GM18868 (cell line): ENCODE measurements around the gene BGN.
A peak's percentile ranks its signal among the peaks of the same experiment; 100 is the strongest.

ENCODE experiments used
- ATAC-seq: cut with Tn5 transposase; IDR thresholded peaks from one replicate; pipeline ENCODE4 v1.9.1; 2021; ENCODE audit warnings: mild to moderate bottlenecking, moderate library complexity; ENCODE audit not compliant: unreplicated experiment

BGN gene

DNA sequence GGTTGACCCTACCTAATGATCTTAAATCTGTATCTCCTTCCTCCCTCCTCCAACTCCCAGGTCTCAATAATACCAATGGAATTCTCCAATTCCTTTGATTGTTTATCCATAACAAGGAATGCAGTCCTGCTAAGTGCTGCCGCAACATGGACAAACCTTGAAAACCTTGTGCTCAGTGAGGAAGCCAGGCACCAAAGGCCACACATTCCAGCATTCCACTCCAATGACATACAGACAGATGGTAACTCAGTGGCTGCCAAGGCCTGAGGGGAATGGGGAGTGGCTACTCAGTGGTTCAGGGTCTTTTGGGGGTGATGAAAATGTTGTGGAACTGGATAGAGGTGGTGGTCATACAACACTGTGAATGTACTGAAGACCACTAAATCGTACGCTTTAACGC lies 34.8 kb upstream of the BGN start:
- ATAC-seq = no peak

DNA sequence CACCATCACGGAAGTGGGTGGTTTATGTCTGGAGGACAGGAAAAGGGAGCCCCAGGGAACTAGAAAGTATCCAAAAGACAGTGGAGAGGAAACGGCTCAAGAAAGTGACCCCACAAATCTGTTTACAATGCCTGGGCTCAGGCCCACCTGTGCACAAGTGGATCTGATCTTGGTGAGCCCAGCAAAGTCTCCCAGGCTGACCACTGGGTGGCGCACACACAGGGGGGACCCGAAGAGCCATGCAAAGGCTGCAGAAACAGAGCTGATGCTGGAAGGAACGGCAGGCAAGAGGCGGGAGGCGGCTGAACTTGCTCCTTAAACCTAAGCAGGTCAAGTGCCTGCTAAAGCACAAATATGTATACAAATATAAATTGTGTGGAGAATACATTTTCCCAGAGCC lies 34.0 kb upstream of the BGN start:
- ATAC-seq = no peak

DNA sequence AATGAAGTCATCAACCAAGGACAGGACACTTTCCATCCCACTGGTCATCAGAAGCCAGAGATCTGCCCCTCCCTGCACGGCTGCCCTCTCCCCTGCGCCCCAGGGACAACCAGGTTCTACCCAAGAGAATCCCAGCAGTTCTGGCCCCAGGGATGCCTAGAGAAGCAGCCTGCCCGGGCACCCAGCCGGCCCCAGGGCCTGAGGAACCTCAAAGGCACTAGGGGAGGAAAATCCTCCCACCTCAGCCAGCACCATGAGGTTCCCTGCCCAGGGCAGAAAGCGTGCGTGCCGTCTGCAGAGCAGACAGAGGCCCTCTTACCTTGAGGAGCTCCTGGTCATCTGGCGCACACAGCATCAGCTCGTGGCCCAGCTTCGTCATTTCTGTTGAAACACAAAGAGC lies 32.5 kb upstream of the BGN start:
- no peak for ATAC-seq

DNA sequence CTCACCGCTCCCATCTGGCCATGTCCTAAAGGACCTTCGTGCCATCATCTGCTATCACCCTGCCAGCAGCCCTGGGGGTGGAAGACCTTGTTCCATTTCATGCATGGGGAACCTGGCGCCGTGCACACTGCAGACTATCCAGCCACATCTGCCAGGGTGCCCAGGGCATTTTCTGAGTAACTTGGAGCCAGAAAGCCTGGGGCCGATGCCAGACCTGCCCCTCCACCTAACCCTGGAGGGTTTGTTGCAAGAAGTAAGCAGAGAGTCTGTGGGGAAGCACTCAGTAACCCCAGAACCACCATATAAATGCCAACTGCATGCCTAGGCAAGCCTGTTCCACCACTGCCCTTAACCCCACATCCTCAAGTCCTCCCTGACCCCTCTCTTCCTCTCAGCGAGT lies 31.7 kb upstream of the BGN start:
- no peak for ATAC-seq

DNA sequence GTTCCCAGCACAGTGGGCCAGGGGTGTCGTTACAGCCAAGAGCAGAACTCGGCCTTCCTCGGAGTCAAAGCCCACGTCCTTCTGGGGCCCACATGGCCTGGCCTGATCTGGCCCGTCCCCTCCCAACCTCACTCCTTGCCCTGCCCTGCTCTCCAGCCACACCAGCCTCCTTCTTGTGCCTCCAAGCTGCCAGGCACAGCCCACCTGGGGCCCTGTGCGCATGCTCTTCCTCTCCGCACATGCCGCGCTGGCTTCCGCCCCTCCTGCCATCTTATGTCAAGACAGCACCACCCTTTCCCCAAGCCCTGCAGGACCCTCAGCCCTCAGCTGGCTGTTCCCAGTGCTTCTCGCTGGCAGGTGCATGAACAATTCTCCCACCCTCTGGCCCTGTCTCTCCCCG lies 31.2 kb upstream of the BGN start:
- no peak for ATAC-seq

DNA sequence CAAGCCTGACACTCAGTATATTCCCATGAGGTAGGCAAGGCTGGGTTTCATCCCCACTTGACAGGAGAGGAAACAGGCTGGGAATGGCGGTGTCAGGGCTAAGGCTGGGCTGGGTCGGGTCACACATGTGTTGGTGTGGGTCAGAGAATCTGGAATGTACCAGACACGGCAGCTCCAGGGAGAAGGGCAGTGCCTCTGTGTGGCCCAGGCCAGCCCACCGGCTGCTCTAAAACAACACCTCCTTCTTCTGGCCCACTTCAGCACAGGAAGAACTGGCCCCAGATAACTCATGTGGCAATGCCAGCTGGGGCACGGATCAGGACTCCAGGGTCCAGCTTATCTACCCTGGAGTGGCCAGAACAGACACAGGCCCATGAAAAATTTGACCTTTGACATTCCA lies 30.7 kb upstream of the BGN start:
- no peak for ATAC-seq

DNA sequence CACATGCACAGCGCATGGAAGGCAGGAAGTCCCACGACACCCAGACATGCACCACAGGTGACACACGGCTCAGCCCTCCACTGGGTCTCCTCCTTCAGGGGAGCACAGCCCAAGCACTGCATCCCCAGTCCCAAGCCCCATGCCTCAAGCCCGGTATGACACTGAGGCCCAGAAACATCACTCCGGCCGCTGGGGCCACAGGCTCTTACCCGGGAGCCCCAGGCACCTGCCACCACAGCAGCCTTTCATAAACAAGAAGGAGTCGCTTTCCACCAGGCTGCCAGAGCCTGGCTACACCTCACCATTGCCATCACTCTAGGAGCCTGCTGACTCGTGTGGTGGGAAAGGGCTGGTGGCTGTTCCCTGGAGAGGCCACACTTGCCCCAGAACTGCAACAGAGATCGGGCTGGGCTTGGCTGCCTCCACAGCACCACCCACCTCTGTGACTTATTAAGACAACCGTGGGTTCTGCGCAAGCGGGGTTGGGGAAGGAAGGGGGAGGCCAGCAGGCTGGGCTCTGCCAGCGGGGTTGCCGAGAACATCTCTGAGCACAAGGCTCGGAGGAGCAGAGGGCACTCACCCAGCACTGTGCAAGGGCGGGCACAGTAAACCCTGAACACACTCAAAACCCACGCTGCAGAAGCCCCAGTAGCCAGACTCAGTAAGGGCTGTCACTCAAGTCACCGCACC lies 28.9 kb upstream of the BGN start:
- no peak for ATAC-seq

DNA sequence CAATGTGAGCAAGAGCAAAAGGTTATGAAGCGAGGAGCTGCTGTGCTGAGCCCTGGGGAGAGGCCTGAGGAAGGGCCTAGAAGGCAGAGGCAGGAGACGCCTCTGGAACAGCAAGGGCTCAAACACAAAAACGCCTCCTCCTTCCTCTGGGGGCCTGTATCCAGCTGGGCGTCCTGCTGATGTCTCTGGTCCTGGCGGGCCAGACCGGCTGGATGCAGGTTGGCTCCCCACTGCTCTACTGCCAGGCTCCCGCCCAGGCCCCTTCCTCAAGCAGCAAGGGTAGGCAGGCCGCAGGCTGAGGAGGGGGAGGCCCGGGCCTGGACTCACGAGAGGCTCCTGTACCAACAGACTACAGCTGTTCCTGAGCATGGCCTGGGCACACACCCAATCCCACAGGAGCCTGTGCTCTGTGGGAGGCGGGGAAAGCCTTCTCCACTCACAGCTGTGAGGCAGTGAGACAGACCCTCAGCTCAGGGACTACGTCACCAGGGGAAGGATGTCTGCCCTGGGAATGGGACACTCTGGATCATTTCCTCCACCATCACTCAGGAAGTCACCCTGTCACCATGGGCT lies 26.7 kb upstream of the BGN start:
- ATAC-seq = no peak

DNA sequence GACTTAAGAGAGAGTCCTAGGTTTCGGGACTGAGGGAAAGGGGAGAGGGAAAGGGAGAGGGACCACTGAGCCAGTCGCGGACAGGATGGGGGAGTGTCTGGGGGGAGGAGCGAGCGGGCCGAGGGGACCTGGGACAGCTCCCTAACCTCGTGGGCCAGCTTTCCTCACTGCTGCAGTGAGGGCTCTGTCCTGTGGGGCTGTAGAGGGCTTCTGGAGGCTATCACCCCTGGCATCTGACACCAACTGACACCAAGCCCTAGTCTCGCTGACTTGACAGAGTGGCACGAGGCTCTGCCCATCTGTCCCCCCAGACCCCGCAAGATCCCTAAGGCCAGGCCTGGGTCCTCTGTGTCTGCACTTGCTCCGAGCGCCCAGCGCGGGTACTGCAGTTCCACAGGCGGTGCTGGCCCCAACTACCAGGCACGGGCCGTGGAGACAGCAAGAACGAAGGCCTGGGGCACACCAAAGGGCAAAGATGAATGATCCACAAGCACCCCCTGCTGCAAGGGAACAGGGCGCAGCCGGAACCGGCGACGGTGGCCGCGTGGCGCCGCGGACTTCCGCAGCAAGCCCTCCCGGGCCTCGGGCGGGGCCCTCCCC lies 24.9 kb upstream of the BGN start:
- ATAC-seq = peak; percentile 34

DNA sequence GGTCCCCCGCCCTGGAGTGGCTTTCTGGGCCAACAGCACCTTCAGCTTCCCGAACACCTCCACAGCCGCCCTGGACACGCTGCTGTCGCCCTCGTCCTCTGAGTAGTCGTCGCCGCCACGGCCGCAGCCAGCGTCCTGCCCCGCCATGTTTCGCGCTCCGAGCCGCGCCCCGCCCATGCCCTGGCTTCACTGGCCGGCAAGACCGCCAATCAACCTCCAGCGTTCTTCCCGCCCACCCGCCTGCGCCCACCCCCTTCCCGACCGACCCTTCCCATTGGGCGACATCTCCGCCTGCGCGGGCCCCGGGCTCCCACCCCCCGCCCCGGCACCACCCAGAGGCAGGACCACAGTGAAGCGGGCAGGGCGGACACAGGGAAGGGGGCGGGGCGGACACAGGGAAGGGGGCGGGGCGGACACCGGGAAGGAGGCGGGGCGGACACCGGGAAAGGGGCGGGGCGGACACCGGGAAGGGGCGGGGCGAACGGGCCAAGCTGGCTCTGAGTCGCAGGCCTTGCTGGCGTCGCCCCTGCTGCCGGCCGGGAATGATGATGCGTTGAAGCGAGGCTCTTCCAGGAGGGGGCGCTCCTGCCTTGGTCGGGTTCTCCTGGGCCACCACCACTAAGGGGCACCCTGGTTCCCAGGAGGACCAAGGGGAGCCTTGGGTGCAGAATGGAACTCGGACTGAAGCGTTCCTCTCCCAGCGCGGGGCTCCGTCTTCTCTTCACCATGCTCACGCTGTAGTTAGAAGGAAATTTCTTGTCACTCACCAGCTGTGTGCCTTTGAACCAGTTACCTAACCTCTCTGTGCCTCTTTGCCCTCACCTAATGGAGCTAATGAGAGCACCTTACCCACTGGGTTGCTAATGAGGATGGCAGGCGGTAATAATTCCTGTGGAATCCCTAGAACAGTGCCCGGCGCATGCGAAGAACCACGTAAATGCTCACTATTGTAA lies 24.1 kb upstream of the BGN start, which contains the start of gene HAUS7:
TSS of gene HAUS7 (minus strand) at position 166 of the 953 bp plus-strand sequence. CDS start at position 147, 19 bp downstream.
- peak; percentile 82 for ATAC-seq

DNA sequence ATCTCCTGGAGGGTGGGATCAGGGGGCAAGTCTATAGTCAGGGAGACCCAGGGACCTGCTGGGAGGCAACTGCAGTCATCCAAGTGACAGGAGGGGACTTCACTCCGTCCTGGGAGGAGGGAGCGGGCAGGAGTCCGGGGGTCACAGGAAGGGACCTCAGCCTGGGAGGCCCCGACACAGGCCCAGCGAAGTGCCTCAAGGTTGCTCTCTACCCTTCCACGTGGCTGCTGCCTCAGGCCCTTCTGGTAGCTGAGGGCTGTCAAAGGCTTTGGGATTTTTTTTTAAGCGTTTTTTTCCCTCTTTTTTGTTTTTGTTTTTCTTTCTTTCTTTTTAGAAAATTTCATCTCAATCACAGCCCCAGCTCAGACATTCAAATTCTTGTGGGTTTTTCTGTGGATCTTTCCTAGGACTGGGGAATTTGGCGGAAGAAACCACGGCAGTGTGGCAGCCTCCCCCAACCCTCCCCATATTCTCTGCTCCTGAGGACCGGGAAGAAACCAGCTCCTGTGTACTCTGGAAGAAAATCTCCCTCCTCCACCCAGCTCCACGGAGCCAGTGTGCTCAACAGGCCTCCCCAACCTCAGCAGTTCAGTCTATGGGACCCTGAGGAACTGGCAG lies 23.0 kb upstream of the BGN start:
- ATAC-seq = no peak

DNA sequence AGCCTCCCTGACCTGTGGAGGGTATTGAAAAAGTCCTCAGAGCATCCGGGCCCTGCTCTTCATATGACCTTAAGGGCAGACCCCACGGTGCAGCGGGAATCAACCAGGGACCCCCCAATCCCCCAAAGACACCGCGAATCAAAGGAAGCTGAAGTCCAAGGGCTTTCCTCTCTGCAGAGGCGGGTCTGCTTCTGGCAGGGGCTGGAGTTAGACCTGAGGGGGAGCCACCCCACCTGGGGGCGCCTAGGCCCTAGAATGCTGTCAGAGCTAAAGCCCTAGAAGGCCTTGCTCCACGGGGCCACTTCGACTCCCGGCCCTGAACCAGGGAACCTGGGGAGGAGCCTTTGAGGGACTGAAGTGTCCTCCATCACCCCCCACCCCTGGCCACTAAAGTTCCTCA lies 21.7 kb upstream of the BGN start:
- ATAC-seq = no peak

DNA sequence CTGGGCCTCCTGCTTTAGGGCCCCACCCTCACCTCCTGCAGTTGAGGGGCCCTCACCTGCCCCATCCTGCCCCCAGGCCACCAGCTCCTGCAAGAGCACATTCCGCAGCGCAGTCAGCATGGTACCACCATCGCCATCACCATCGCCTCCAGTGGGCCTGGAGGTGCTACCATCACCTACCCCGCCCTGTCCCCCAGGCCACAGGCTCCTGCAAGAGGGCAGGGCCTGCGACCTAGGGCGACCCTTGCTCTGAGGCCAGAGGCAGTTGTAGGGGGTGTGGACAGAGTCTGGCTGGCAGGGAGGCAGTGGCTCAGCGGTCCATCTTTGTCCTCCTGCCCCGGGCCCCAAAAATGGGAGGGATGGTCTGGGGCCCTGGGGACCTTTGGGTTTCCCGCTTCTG lies 20.5 kb upstream of the BGN start:
- no peak for ATAC-seq

DNA sequence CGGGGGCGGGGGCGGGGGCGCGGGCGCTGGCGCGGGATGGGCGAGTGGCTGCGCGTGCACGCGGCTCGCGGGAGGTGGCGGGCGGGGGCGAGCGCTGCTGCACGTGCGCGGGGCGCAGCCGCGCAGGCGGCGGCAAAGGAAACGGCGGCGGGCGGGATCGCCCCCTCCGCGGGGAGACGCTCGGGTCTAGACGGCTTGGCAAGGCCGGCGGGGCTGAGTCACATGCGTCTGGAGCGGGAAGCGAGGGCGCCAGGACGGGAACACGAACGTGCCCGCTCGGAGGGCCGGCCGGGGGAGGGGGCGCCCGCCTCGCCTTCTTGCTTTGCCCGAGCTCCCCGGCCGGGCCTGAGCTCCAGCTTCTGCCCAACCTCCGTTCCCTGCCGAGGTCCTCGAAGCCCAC lies 20.1 kb upstream of the BGN start:
- ATAC-seq = no peak

DNA sequence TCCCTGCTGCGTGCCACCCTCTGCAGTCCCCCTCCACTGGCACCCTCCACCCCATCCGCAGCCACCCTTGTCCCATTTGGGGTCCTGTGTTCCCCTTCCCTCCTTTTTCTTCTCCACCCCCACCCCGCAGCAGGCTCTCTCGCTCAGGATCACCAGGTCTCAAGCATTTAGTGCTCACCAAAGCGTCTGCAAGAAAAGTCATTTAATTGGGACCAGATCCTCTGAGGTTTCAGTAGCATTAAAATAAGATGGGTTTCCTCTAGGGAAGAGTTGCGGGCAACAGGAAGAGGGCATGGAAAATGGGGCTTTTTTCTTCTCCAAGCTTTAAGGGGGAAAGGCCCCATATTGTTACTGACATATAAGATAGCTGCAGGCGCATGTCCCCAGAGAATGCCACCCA lies 19.5 kb upstream of the BGN start:
- no peak for ATAC-seq

DNA sequence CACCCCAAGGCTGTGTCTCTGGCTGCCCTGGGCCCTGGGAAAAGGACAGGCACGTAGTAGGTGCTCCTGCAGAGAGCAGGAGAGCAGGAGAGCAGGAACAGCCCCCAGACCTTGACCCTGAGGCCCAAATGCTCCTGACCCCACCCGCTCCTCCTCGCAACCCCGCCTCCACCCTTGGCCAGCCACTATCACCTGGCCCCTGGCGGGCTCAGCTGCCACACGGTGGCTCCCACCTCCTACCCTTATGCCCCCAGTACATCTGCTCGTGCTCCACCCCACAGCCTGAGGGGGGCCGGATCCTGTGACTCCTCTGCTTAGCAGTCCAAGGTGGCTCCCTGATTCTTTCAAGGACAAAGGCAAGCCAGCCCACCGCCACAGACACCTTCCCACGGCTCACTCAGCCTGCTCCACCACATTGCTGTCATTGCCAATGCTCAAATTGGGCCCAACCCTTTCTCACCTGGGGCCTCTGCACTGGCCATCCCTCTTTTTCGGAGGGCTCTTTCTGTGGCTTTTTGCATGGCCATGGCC lies 19.0 kb upstream of the BGN start:
- no peak for ATAC-seq

DNA sequence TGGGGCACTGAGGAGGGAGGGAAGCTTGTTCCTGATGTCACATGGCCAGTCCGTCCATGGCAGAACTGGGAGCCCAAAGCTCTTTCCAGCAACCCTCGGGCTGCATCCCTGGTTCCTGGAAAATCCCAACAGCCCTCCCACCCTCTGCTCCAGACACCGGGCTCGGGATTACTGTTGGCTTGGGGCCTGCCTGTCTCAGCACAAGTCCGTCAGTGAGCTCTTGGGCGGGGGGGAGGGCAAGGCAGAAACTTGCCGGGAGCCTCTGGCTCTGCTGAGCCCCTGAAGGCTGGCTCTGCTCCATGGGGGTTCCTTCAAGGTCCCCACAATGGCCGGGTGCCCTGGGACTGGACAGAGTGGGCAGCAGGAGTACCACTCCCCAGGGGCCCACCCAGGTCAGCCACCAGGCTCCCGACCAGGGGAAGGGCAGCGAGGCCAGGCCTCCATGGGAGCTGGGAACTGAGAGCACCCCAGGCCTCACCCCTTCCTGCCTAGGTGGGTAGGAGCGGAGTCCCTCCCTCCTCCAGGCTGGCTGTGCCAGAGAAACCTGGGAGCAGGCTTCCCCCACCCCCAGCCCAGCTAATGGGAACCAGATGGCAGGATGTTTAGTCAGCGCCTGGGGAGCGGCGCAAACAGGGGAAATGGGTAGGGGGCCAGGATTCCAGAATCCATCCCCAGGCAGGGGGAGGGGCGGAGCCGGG lies 18.0 kb upstream of the BGN start:
- ATAC-seq = no peak

DNA sequence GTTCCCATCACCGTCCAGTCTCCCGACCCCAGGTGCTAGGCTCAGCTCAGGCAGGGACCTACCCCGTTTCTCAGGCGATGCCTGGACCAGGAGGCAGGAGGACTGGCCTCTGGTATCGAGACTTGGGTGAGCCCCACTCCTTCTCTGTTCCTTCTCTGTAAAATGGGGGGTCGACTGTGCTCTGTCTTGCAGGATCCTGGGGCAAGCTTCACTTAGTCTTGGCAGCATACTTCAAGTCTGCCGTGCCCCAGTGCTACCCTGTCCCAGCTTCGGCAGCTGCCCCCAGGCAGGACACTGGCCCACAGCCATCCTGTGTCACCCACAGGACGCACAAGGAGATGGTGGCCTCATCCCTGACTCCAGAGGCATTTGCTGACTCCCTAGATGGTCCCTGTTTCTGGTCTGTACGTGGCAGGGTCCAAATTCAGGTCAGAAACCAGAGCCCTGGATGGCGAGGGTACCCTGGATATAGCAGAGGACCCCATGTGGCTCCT lies 17.4 kb upstream of the BGN start:
- no peak for ATAC-seq

DNA sequence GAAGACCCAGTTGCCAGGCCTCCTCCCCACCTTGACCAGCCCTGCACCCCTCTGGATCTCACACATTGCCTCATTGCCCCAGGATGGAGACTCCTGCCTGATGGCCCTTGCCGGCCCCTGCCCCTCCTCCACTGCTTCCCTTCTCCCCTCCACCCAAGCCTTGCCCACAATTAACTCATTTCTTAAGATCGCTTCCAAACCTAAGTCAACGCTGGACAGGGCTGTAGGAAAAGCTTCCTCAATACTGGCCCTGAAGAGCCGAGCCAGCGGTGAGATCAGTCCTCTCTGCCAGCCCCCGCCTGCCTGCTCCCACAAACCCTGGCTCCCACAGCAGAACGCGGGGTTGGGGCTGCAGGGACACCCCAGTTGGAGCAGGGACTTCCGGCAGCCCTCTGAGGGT lies 16.9 kb upstream of the BGN start:
- no peak for ATAC-seq

DNA sequence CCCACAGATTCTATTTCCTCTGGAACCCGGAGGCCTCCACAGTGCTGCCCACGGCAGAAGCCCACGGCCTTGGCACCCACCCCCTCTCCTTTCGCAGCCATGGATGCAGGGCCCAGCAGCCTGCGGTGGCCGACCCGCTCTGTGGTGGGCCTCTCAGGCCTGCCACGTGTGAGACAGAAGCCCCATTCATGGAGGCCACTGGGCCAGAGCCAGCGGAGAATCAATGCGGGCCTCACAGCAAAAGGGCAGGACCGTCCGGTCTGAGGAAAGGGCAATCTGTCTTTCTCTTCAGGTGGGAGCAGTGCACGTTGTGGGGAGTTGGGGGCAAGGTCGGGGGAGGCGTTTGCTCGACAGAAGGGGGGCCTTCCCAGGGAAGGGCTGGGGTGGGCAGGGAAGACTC lies 16.0 kb upstream of the BGN start:
- ATAC-seq = no peak
